ENCODE data around the gene SFMBT1. TPM values are rescaled to one million over a fixed set of nuclear protein-coding genes. Genes with fewer than 3 reads are reported as not detected.

SFMBT1 gene
- polyA plus RNA-seq, 1 of the 3 experiments (the other 2 are of a cell fraction): 0.72 TPM

DNA sequence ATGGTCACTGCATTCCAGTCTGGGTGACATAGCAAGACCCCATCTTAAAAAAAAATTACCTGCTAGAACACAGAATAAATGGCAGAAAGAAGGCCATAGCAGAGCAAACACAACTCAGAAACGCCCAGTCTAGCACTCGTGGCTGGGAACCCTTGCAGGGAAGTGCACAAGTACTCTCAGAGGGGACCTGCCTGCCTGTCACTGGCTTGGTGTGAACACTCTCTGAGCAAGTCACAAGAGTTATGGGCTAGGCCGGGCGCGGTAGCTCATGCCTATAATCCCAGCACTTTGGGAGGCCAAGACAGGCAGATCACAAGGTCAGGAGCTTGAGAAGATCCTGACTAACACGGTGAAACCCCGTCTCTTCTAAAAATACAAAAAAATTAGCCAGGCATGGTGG lies 17.2 kb downstream of the SFMBT1 start:
- no peak overlapping the region for H3K4me3 ChIP-seq (ENCODE audit: low read depth in 2 of 2, low read length in 1 of 2)
- TF ChIP-seq NRF1 (IDR thresholded peaks at IDR 0.05; ENCODE audit: low read depth, low read length) (no peak), FOSL2 (IDR thresholded peaks at IDR 0.05; ENCODE audit: borderline replicate concordance, low read depth) (no peak), MXI1 (IDR thresholded peaks at IDR 0.05; ENCODE audit: low read depth, low read length) (no peak), GATA2 (CRISPR knock-in tag; IDR thresholded peaks at IDR 0.05) (no peak), SIN3A (IDR thresholded peaks at IDR 0.05; ENCODE audit: borderline replicate concordance, low read depth, low read length) (no peak), EP300 (IDR thresholded peaks at IDR 0.05; ENCODE audit: borderline replicate concordance in 1 of 2, low read depth in 1 of 2, low read length in 1 of 2) (no peak), JUND (IDR thresholded peaks at IDR 0.05) (no peak), RAD21 (IDR thresholded peaks at IDR 0.05; ENCODE audit: low read length) (no peak), TAF1 (IDR thresholded peaks at IDR 0.05; ENCODE audit: borderline replicate concordance, low read depth, low read length) (no peak), CTCF (IDR thresholded peaks at IDR 0.05) (no peak), FOXM1 (IDR thresholded peaks at IDR 0.05; ENCODE audit: low read depth) (no peak), ELF1 (IDR thresholded peaks at IDR 0.05) (no peak), NFIC (IDR thresholded peaks at IDR 0.05; ENCODE audit: borderline replicate concordance) (no peak), TCF12 (IDR thresholded peaks at IDR 0.05) (no peak)
- H3K9me2 ChIP-seq: no peaks in the 10 kb centered on the region
- H4K20me1 ChIP-seq (ENCODE audit: insufficient read depth): no peaks in the 10 kb centered on the region
- no peaks in the 10 kb centered on the region for H3K36me3 ChIP-seq (replicated peaks in 1 of 2; ENCODE audit: control insufficient read depth in 1 of 2, insufficient read depth in 2 of 2, low read length in 1 of 2)
- no peak overlapping the region for H3K4me2 ChIP-seq
- ChIA-PET CTCF (interaction anchor here (0.7 to 1.4 kb wide), 2 partner anchors 17 to 56 kb away, joined by 3 read pairs; partner anchors contain the start of gene SFMBT1), POLR2A (no interaction called here)
- H3K27ac ChIP-seq (ENCODE audit: low read depth in 2 of 2, low read length in 1 of 2): no peak overlapping the region
- H3K79me2 ChIP-seq (ENCODE audit: insufficient read depth): no peaks in the 10 kb centered on the region
- WGBS (ENCODE audit: low lambda C conversion rate): 92% methylated on average over 7 of the region's 7 CpGs
- H2AFZ ChIP-seq (ENCODE audit: low read depth): no peak overlapping the region
- H3K27me3 ChIP-seq (ENCODE audit: insufficient read depth): no peaks in the 10 kb centered on the region
- no peaks in the 10 kb centered on the region for H3F3A ChIP-seq (replicated peaks; ENCODE audit: insufficient read depth)
- H3K9ac ChIP-seq: no peak overlapping the region
- peaks cover 0 to 20% of the 10 kb centered on the region in 2 experiments; a peak in 2 of 4 replicates for H3K4me1 ChIP-seq (ENCODE audit: control insufficient read depth in 1 of 2, insufficient read depth in 2 of 2, low read depth in 1 of 2, low read length in 1 of 2)
- DNase-seq: no peak
- no peaks in the 10 kb centered on the region for H3K9me3 ChIP-seq

DNA sequence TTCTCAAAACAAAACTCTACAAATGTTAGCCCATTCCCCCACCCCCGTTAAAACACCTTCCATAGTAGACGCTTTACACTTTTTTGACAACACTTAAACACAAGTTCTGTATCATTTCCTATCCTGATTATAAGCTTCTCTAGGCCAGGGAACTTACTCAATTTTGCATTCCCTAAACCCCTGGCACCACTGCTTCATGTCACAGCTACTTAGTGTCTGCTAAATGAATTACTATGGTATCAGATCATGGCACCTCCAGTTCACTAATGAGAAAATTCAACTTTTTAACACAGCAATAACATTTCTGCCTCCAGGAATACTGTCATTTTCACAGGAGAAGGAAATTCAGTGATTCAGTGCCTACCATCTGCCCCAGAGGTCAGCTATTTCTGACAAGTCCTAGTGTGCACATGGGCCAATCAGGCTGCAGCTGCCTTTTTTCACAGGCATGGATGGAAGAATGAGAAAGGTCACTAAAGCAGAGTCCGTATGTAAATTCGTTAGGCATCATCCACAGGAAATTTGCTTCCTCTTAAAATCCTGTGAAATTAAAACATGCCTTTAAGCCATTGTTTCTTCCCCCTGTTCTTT lies 18.5 kb downstream of the SFMBT1 start:
- no peaks in the 10 kb centered on the region for H3K9me2 ChIP-seq
- H3K4me1 ChIP-seq (ENCODE audit: control insufficient read depth in 1 of 2, insufficient read depth in 2 of 2, low read depth in 1 of 2, low read length in 1 of 2): peaks cover 4 to 20% of the 10 kb centered on the region in 2 experiments; a peak in 3 of 4 replicates
- CTCF ChIA-PET: interaction anchor here (0.6 to 2.1 kb wide), 6 partner anchors 20 to 1027 kb away, joined by 3 to 5 read pairs (median 3); no protein-coding TSS in a partner anchor
- no peaks in the 10 kb centered on the region for H3K36me3 ChIP-seq (replicated peaks in 1 of 2; ENCODE audit: control insufficient read depth in 1 of 2, insufficient read depth in 2 of 2, low read length in 1 of 2)
- H3K9me3 ChIP-seq: no peaks in the 10 kb centered on the region
- H3K4me2 ChIP-seq: no peak overlapping the region
- no peaks in the 10 kb centered on the region for H3K27me3 ChIP-seq (ENCODE audit: insufficient read depth)
- DNase-seq: peak; percentile 44
- H3K4me3 ChIP-seq (ENCODE audit: low read depth in 2 of 2, low read length in 1 of 2): no peak overlapping the region
- H3K9ac ChIP-seq: no peak overlapping the region
- TF ChIP-seq GATA2 (CRISPR knock-in tag; IDR thresholded peaks at IDR 0.05) (peak; percentile 42; the same call in 1 of the 2 replicates), RCOR1 (IDR thresholded peaks at IDR 0.05; ENCODE audit: low read length) (peak; percentile 53; the same call in 1 of the 2 replicates), MXI1 (IDR thresholded peaks at IDR 0.05; ENCODE audit: low read depth, low read length) (peak; percentile 28; the same call in 1 of the 2 replicates), EP300 (IDR thresholded peaks at IDR 0.05; ENCODE audit: borderline replicate concordance in 1 of 2, low read depth in 1 of 2, low read length in 1 of 2) (peak in 1 of 2 experiments; percentile 46; a peak in 1 of 4 replicates)
- TF ChIP-seq, protein P1, sequence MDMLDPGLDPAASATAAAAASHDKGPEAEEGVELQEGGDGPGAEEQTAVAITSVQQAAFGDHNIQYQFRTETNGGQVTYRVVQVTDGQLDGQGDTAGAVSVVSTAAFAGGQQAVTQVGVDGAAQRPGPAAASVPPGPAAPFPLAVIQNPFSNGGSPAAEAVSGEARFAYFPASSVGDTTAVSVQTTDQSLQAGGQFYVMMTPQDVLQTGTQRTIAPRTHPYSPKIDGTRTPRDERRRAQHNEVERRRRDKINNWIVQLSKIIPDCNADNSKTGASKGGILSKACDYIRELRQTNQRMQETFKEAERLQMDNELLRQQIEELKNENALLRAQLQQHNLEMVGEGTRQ (IDR thresholded peaks at IDR 0.05; ENCODE audit: borderline replicate concordance, low read depth, low read length): no peak
- TF ChIP-seq, protein P2, sequence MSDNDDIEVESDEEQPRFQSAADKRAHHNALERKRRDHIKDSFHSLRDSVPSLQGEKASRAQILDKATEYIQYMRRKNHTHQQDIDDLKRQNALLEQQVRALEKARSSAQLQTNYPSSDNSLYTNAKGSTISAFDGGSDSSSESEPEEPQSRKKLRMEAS (IDR thresholded peaks at IDR 0.05; ENCODE audit: low read depth): no peak
- 83% methylated on average over 4 of the region's 4 CpGs for WGBS (ENCODE audit: low lambda C conversion rate)
- no peak overlapping the region for H2AFZ ChIP-seq (ENCODE audit: low read depth)
- H3F3A ChIP-seq (replicated peaks; ENCODE audit: insufficient read depth): no peaks in the 10 kb centered on the region
- POLR2A ChIA-PET: interaction anchor here (0.6 to 1.0 kb wide), 2 partner anchors 18 to 615 kb away, joined by 4 read pairs; partner anchors contain the start of gene SFMBT1
- no peaks in the 10 kb centered on the region for H3K79me2 ChIP-seq (ENCODE audit: insufficient read depth)
- no peaks in the 10 kb centered on the region for H4K20me1 ChIP-seq (ENCODE audit: insufficient read depth)
- peak overlapping the region in 1 of 2 experiments; percentile 39; a peak in 2 of 4 replicates for H3K27ac ChIP-seq (ENCODE audit: low read depth in 2 of 2, low read length in 1 of 2)
